ENCODE results near the gene GSTM1.
A peak's percentile ranks its signal among the peaks of the same experiment; 100 is the strongest.
"Not testable (repeated sequence)": the region's sequence is repeated elsewhere in the genome, so short reads cannot be mapped to it uniquely, and the experiment has no call there.

Gene GSTM1

DNA sequence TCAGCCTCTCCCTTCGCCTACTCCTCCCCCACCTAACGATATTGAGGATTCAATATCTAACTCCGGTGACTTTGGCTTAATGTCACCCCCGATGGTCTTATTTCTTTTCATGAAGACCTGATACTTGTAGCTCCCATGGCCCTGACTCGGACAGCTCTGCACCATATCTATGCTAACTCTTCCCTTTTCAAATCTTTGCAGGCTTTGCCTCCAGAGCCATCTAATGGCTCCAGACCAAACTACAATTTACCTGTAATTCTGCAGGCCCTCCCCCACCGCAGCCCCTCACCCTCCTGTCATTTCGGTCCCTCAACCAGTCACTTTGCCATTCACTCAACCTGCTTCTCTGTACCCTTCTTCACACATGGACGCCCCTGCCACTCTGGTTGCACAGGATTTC lies 16.6 kb downstream of the GSTM1 start:
- peak; percentile 3 for DNase-seq

DNA sequence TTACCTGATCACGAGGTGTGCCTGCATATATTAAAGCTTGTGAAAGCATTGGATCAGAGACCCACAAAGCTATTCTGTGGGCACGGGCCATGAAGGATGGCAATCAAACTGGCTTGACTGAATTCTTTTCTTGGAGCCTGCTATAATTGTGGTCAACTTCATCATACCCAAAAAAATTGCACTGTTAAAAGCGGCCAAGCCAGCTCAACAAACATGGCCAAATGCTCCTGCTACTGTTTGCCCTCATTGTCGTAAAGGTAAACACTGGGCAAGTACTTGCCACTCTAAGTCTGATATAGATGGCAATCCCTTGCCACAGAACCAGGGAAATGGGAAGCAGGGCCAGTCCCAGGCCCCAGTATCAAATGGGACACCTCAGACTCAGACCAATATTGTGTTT lies 17.8 kb downstream of the GSTM1 start:
- DNase-seq = no peak

DNA sequence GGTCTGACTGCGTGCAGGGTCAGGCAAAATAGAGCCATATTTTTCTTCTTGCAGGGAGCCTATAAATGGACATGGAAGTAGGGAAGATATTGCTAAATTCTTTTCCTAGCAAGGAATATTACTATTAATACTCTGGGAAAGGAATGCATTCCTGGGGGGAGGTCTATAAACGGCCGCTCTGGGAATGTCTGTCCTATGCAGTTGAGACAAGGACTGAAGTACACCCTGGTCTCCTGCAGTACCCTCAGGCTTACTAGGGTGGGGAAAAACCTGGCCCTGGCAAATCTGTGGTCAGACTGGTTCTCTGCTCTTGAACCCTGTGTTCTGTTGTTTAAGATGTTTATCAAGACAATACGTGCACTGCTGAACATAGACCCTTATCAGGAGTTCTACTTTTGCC lies 21.3 kb downstream of the GSTM1 start:
- DNase-seq = peak; percentile 0

DNA sequence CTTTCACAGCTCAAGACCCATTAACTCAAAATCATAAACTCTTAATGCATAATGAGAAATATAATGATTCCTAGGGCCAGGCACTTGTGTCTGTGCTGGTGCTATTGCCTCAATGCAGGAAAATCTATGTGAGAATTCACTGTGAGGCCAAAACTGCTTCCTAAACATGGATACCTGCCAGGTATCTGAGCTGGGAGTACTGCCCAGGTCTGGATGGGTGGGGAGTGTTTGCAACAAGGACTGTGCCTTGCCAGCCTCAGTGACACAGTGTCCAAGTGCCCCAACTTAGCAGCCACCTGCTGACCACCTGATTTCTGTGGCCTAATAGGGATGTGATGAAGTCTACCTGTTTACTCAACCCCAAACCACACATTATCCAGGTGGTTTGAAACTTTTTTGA lies 22.2 kb downstream of the GSTM1 start:
- DNase-seq = not testable (repeated sequence)

DNA sequence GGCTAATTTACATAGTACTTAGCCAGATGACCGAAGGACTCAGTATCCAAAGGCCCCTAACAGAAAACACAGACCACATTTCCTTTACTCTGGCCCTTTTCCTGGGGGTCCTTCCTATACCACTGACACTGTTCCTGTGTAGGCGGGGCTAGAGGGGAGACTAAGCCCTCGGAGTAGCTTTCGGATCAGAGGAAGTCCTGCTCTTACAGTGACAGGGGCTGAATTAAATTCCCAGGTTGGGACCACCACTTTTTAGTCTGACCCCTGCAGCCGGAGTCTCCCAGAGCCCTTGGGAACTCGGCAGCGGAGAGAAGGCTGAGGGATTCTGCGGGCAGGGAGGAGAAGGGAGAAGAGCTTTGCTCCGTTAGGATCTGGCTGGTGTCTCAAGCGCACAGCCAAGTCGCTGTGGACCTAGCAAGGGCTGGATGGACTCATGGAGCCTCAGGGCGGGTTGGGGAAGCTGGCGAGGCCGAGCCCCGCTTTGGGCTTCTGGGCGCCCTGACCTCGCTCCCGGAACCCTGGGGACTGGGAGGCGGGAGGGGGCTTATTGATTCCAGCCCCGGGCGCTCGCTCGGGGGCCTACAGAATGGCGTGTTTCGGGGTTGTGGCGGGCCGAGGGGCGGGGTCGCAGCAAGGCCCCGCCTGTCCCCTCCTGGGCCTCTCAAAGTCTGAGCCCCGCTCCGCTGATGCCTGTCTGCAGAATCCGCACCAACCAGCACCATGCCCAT lies 24.1 kb downstream of the GSTM1 start, which contains the start of gene GSTM5:
GSTM5 (plus strand) TSS at position 659 of the 728 bp plus-strand sequence; CDS start at position 721, 62 bp downstream.
- DNase-seq = peak; percentile 70

DNA sequence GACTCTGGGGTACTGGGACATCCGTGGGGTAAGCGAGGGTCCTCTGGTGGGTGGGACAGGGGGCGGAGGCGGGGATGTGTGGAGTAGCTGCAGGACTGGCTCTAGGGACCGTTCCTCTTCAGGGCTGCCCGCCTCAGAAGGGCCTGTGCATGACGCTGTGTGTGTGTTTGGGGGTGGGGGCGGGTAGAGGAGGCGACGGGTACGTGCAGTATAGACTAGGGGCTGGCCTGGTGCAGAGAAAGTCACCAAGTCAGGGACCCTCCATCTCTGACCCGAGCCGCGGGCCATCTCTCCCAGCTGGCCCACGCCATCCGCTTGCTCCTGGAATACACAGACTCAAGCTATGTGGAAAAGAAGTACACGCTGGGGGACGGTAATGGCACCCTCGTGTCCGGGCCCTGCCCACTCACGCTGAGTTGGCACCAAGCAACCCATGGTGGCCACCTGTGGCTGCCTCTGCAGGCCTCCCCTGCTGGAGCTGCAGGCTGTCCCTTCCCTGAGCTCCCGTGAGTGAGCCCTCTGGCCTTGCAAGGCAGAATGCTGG lies 24.8 kb downstream of the GSTM1 start:
- DNase-seq = no peak

DNA sequence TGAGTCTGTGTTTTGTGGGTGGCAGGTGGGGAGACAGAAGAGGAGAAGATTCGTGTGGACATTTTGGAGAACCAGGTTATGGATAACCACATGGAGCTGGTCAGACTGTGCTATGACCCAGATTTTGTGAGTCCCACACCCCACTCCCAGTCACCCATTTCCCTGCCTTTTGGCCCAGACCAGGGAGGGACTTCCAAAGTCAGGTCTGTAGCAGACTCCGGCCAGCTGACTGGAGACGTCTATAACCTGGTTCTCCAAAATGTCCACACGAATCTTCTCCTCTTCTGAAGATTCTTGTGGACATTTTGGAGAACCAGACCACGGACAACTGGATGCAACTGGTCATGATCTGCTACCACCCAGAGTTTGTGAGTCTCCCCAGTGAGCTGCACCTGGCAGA lies 26.0 kb downstream of the GSTM1 start:
- no peak for DNase-seq

DNA sequence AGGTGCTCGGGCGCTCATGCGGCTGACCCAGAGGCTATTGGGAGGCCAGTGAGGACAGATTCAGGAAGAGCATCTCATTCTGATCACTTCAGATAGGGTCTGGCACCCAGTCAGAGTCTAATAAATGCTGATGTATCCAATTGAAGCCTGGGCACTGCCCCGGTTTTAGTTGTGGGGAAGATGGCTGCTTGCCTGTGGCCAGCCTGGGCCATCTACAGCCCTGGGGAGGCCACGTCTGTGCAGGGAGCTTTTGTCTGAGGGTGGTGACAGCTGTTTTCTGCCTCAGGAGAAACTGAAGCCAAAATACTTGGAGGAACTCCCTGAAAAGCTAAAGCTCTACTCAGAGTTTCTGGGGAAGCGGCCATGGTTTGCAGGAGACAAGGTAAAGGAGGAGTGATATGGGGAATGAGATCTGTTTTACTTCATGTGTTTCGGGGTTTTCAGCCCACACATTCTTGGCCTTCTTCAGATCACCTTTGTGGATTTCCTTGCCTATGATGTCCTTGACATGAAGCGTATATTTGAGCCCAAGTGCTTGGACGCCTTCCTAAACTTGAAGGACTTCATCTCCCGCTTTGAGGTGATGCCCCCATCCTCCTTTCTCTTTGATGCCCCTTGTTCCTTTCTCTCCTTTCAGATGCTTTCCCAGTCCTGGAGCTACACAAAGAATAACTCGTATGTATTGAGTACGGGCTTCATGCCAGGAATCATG lies 27.2 kb downstream of the GSTM1 start:
- DNase-seq = peak; percentile 6

DNA sequence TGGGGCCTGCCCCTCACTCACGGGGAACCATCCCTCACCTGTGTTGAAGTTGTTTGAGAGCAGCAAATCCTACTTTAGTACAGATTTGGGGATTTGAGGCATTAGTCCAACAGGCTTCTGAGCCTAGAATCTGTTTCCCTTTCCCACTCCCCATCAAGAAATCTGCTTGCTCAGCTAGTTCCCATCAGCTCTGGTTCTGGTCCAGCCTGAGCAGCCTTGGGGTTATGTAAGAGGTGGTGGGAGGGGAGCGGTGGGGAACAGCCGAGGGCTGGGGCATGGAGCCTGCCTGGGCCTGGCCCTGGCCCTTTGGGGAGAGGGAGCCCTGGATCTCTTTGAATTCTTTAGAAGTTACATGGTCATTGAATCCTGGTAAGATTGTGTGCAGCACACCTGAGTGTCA lies 28.5 kb downstream of the GSTM1 start:
- DNase-seq = no peak

DNA sequence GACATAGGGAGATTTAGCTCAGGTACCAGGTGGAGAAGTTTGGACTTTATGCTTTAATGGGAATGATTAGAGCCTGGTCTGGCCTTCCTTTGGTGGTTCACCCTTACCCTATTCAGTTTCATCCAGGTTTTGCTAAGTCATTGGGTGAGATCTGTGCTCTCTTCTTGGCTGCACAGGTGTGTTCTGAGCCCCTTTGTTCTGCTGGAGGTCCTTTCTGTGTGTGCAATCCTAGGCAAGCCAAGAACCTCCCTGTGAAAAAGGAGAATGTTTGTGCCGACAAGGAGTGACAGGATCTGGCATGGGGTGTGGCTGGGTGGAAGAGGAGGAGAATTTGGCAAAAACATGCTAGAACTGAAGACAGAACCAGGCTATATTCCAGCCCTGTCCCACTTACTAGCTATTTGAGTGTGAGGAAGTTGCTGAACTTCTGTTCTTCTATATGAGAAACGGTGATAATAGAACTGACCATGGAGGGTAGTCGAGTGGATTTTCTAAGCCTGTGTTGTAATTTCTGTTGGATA lies 29.0 kb downstream of the GSTM1 start:
- no peak for DNase-seq

DNA sequence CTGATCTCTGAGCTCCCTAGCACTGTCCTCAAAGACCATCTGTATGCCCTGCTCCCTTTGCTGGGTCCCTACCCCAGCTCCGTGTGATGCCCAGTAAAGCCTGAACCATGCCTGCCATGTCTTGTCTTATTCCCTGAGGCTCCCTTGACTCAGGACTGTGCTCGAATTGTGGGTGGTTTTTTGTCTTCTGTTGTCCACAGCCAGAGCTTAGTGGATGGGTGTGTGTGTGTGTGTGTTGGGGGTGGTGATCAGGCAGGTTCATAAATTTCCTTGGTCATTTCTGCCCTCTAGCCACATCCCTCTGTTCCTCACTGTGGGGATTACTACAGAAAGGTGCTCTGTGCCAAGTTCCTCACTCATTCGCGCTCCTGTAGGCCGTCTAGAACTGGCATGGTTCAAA lies 30.1 kb downstream of the GSTM1 start:
- no peak for DNase-seq

DNA sequence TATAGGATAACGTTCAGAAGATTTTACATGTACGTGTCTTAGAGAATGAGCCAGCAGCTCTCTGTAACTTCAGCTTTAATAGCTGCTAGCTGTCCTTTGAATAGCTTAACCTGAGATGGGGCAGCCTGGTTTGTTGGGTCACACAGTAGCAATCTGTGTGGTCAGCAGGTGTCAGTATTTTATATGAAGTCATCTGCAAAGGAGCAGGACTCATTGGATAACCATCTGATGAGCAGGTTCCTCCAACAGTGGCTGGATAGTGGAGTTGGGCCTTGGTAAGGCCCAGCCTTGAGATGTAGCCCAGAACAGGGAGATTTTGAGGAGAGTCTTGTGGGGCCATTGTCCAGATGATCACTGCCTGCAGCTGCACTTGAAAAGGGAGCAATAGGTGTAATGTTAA lies 30.9 kb downstream of the GSTM1 start:
- no peak for DNase-seq

DNA sequence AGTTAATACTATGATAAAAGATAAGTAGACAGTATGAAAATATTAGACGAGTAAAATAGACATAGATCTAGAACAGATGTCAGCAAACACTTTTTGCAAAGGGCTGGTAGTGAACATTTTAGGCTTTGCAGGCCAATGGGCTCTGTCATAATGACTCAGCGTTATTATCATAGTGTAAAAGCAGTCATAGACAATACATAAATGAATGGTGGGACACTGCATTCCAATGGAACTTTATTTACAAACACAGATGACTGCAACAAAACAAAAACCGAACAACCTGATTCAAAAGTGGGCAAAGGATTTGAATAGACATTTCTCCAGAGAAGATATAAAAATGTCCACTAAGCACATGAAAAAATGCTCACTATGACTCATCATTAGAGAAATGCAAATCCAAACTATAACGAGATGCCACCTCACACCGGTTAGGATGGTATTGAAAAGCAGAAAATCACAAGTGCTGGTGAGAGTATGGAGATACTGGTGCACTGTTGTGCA lies 31.8 kb downstream of the GSTM1 start:
- DNase-seq = no peak

DNA sequence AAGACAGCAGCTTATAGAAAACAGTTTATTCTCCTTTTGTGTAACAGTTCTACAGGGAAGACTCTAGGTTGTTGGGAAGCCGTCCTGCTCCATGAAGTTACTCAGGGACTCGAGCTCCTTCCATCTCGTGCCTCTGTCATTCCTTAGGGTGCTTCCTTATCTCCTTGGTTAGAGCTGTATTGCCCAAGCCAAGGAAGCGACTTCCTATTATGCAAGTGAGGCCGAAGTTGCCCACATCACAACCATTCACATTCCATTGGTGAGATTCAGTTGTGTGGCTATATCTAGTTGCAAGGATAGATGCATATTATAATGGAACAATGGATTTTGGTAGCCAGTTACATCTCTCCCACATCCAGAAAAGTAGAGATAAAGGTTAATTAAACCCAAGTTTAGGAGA lies 33.4 kb downstream of the GSTM1 start:
- no peak for DNase-seq

DNA sequence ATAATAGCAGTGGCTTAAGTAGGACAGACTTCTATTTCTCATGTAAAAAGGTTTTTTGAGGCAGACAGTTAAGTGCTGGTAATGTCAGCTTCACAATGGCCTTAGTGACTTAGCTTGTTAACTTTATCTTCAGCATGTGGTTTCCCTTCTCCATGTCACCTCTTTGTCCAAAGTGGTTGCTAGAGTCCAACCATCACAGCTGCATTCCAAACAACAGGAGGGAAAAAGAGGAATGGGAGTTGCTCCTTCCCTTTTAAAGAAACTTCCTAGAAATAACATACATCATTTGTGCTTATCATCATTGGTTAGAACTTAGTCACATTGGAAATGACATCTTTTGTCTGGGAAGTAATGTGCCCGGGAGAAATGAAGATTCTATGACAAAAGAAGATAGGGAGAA lies 34.4 kb downstream of the GSTM1 start:
- DNase-seq = no peak

DNA sequence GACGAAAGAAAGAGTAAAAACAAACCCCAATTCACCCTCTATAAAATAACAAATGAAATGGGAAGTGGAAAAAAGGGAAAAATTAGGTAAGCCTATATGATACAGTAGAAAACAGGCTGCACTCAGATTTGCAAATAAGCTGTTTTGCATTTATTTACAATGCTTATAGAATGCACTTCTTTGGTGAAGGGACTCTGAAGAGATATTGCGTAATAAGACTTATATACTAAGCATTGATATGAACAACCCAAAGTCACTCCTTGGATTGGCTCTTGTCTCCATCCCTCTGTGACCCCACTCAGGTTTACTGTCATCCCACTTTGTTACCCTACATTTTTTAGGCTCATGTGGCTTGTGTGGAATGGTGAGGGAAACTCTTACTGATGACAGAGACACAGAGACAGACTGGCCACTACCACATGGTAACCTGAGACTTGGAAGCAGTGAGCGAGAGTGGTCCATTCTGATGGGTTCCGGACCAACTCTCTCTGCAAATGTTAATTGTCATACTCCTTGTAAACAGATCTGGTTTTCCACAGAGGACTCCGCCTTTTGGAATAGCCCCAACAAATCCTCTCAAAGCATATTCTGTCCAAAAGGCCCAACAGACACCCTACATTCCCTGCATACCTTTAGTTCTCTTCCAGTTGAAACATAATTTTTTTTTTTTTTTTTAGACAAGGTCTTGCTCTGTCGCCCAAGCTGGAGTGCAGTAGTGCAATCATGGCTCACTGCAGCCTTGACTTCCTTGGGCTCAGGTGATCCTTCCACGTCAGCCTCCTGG lies 35.5 kb downstream of the GSTM1 start:
- no peak for DNase-seq

DNA sequence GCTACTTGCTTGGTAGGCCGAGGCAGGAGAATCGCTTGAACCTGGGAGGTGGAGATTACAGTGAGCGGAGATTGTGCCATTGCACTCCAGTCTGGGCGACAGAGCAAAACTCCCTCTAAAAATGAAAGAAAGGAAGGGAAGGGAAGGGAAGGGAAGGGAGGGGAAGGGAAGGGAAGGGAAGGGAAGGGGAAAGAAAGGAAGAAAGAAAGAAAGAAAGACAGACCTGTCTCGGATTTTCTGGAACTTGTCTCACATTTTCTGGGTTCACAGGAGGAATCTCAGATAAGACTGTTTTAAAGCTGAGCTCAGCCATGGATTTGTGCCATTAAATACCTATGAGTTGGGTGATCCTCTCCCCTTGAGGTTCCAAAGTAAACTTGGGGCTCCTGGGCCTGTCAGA lies 37.3 kb downstream of the GSTM1 start:
- DNase-seq = no peak

DNA sequence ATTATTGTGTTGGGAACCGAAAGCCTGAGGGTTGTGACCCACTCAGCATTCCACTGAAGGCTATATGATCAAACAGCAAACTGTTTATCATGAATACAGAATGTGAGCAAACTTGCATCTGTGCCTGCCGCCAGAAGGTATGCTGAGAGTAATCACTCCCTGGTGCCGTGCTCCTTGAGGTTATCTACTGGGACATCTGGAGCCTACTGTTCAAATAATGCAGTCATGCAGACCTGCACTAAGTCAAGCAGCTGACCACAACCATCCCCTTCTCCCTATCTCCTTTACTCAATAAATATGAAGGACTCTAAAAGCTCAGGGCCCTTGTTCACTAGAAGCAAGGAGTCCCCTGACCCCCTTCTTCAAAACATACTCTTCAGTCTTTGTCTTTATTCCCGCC lies 37.9 kb downstream of the GSTM1 start:
- DNase-seq = no peak

DNA sequence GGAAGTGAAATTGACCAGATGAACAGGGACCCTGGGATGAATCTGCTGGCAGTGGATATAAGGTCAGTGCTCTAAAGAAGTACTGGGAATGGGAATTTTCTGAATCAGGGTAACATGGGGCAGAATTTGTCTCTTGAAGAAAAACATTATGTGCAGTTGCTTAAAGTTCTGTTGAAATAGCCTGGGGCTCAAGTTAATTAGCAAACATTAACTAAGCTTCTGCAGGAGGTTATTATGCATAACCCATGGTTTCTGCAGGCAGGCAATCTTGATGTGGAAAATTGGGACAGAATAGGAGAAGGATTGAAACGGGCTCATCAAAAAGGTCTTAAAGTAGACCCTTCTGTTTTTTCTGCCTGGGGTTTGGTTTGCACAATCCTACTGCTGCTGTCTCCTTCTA lies 38.4 kb downstream of the GSTM1 start:
- DNase-seq = no peak

DNA sequence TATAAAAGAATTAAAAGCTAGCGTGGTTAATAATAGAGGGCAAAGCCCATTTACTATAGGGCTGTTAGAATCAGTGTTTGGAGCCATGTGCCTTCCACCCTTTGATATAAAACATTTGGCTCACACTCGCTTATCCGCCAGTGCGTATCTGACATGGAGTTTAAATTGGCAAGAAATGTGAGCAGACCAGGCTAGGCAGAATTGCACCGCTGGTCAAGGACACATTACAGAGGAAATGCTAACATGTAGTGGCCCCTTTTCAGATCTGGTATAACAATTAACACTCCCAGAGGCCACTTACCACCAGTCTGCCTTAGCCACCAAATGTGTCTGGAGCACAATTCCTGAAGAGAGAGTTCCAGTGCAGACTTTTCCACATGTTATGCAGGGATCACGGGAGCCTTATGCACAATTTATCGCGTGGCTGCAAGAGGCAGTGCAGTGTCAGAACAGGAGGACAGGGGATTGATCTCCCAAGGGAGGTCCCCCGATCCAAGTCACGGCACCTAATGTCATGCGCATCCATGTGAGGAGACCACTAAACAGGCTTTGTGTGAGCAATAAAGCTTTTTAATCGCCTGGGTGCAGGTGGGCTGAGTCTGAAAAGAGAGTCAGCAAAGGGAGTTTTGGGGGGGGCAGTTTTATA lies 39.2 kb downstream of the GSTM1 start:
- no peak for DNase-seq

DNA sequence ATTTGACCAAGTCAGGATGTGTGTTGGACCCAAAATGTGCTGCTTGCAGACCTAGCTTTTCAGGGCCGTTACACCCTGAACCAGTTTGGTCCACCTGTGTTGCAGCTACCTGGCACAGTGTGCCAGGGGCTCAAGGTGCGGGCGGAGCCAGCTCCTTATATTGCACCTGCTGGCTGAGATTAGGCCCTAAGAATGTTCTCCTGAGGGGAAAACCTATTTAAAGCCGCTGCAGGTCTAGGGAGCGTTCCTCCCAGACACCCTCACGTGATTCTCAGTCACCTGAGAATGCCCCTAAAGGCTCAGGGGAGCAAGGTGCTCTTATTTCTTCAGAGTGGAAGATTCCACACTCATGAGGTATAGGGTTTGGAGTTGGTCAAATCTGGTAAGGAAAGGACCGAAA lies 41.3 kb downstream of the GSTM1 start:
- no peak for DNase-seq

DNA sequence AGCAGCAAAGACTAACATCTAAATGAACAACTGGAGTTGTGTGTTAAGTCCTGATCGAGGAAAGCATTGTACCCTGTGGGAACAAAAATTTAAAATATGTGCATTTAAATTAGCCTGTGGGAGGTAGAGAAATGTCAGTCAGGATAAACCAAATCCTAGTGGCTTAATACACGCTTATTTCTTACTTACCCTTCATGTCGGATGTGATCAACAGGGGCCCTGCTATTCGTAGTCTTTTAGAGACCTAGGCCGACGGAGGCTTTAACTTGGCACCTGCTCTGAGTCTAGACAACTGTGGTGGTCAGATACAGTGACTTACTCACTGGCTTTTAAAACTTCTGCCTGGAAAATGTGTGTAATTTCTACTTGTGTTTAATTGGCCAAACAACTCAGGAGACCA lies 43.0 kb downstream of the GSTM1 start:
- no peak for DNase-seq

Data from eye (tissue), 1 donor.